HEK293 (cell line): ENCODE data around the gene STPG2.

Source experiments
- SP3 ChIP-seq: fragments of 450-650 bp; formaldehyde crosslinking; IDR thresholded peaks from 2 replicates; pipeline ENCODE4 v1.5.1; 2016; ENCODE audit warnings: missing biosample characterization, missing genetic modification characterization
- ZBTB1 ChIP-seq: fragments of 450-650 bp; formaldehyde crosslinking; IDR thresholded peaks from 2 replicates; pipeline ENCODE4 v1.5.1; 2016; ENCODE audit warnings: missing biosample characterization, missing genetic modification characterization
- ZNF133 ChIP-seq: fragments of 450-650 bp; formaldehyde crosslinking; IDR thresholded peaks from 2 replicates; pipeline ENCODE4 v1.5.1; 2016; ENCODE audit warnings: missing biosample characterization, missing genetic modification characterization
- ZNF138 ChIP-seq: fragments of 450-650 bp; formaldehyde crosslinking; IDR thresholded peaks from 2 replicates; pipeline ENCODE4 v1.5.1; 2016; ENCODE audit warnings: missing biosample characterization, missing genetic modification characterization, borderline replicate concordance
- ZNF169 ChIP-seq: fragments of 450-650 bp; formaldehyde crosslinking; IDR thresholded peaks from 2 replicates; pipeline ENCODE4 v1.5.1; 2016; ENCODE audit warnings: missing biosample characterization, missing genetic modification characterization
- ZNF830 ChIP-seq: fragments of 450-650 bp; IDR thresholded peaks from 2 replicates; pipeline ENCODE4 v1.5.0; 2018; ENCODE audit warnings: missing biosample characterization, missing genetic modification characterization, low read depth, mild to moderate bottlenecking, moderate library complexity
- ZSCAN23 ChIP-seq: fragments of 450-650 bp; formaldehyde crosslinking; IDR thresholded peaks from 2 replicates; pipeline ENCODE4 v1.5.1; 2016; ENCODE audit warnings: missing biosample characterization, missing genetic modification characterization
- TF ChIP-seq, protein P1 (sequence below): fragments of 450-650 bp; formaldehyde crosslinking; IDR thresholded peaks from 2 replicates; pipeline ENCODE4 v1.5.1; 2016; ENCODE audit warnings: missing biosample characterization, missing genetic modification characterization
- TF ChIP-seq, protein P2 (sequence below): fragments of 450-650 bp; formaldehyde crosslinking; IDR thresholded peaks from 2 replicates; pipeline ENCODE4 v1.5.1; 2016; ENCODE audit warnings: missing biosample characterization, missing genetic modification characterization
- TF ChIP-seq, protein P3 (sequence below): fragments of 450-650 bp; formaldehyde crosslinking; IDR thresholded peaks from 2 replicates; pipeline ENCODE4 v1.5.1; 2016; ENCODE audit warnings: missing biosample characterization, missing genetic modification characterization
- TF ChIP-seq, protein P4 (sequence below): fragments of 450-650 bp; formaldehyde crosslinking; IDR thresholded peaks from 2 replicates; pipeline ENCODE4 v1.5.1; 2016; ENCODE audit warnings: missing biosample characterization, missing genetic modification characterization, borderline replicate concordance
- TF ChIP-seq, protein P5 (sequence below): fragments of 450-650 bp; formaldehyde crosslinking; IDR thresholded peaks from 2 replicates; pipeline ENCODE4 v1.5.1; 2016; ENCODE audit warnings: missing biosample characterization, missing genetic modification characterization
- TF ChIP-seq, protein P6 (sequence below): fragments of 450-650 bp; formaldehyde crosslinking; IDR thresholded peaks from 2 replicates; pipeline ENCODE4 v1.5.1; 2016; ENCODE audit warnings: missing biosample characterization, missing genetic modification characterization
- TF ChIP-seq, protein P7 (sequence below): fragments of 450-650 bp; formaldehyde crosslinking; IDR thresholded peaks from 2 replicates; pipeline ENCODE4 v1.5.1; 2016; ENCODE audit warnings: missing biosample characterization, missing genetic modification characterization

DNA sequence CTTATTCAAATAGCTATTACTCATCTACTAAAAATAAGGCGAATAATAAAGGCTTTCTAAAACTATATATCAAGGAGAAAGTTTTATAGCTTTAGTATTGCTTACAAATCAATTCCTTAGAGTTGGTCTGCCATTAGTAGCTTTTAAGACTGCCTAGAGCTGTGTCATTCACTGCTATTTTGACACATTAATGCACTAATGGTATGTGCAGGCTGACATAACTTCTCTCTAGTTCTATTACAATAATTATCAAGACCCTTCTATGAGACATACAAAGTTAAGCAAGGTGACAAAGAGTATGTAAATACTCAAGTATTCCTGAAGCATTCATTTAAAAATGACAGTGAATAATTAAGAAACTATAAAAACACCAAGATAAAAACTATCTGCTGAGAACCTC lies 625.3 kb downstream of the STPG2 start:
- TF ChIP-seq ZNF830 (no peak), ZNF138 (tag by site-specific recombination) (no peak), ZNF169 (tag by site-specific recombination) (no peak), ZSCAN23 (tag by site-specific recombination) (no peak), SP3 (tag by site-specific recombination) (no peak), ZBTB1 (no peak), ZNF133 (tag by site-specific recombination) (no peak)
- TF ChIP-seq, protein P1, sequence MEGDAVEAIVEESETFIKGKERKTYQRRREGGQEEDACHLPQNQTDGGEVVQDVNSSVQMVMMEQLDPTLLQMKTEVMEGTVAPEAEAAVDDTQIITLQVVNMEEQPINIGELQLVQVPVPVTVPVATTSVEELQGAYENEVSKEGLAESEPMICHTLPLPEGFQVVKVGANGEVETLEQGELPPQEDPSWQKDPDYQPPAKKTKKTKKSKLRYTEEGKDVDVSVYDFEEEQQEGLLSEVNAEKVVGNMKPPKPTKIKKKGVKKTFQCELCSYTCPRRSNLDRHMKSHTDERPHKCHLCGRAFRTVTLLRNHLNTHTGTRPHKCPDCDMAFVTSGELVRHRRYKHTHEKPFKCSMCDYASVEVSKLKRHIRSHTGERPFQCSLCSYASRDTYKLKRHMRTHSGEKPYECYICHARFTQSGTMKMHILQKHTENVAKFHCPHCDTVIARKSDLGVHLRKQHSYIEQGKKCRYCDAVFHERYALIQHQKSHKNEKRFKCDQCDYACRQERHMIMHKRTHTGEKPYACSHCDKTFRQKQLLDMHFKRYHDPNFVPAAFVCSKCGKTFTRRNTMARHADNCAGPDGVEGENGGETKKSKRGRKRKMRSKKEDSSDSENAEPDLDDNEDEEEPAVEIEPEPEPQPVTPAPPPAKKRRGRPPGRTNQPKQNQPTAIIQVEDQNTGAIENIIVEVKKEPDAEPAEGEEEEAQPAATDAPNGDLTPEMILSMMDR (tag by site-specific recombination) = no peak
- TF ChIP-seq, protein P2, sequence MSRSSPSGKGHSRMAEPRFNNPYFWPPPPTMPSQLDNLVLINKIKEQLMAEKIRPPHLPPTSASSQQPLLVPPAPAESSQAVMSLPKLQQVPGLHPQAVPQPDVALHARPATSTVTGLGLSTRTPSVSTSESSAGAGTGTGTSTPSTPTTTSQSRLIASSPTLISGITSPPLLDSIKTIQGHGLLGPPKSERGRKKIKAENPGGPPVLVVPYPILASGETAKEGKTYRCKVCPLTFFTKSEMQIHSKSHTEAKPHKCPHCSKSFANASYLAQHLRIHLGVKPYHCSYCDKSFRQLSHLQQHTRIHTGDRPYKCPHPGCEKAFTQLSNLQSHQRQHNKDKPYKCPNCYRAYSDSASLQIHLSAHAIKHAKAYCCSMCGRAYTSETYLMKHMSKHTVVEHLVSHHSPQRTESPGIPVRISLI = no peak
- TF ChIP-seq, protein P3, sequence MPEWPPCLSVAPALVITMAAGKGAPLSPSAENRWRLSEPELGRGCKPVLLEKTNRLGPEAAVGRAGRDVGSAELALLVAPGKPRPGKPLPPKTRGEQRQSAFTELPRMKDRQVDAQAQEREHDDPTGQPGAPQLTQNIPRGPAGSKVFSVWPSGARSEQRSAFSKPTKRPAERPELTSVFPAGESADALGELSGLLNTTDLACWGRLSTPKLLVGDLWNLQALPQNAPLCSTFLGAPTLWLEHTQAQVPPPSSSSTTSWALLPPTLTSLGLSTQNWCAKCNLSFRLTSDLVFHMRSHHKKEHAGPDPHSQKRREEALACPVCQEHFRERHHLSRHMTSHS = no peak
- TF ChIP-seq, protein P4, sequence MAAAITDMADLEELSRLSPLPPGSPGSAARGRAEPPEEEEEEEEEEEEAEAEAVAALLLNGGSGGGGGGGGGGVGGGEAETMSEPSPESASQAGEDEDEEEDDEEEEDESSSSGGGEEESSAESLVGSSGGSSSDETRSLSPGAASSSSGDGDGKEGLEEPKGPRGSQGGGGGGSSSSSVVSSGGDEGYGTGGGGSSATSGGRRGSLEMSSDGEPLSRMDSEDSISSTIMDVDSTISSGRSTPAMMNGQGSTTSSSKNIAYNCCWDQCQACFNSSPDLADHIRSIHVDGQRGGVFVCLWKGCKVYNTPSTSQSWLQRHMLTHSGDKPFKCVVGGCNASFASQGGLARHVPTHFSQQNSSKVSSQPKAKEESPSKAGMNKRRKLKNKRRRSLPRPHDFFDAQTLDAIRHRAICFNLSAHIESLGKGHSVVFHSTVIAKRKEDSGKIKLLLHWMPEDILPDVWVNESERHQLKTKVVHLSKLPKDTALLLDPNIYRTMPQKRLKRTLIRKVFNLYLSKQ (tag by site-specific recombination) = no peak
- TF ChIP-seq, protein P5, sequence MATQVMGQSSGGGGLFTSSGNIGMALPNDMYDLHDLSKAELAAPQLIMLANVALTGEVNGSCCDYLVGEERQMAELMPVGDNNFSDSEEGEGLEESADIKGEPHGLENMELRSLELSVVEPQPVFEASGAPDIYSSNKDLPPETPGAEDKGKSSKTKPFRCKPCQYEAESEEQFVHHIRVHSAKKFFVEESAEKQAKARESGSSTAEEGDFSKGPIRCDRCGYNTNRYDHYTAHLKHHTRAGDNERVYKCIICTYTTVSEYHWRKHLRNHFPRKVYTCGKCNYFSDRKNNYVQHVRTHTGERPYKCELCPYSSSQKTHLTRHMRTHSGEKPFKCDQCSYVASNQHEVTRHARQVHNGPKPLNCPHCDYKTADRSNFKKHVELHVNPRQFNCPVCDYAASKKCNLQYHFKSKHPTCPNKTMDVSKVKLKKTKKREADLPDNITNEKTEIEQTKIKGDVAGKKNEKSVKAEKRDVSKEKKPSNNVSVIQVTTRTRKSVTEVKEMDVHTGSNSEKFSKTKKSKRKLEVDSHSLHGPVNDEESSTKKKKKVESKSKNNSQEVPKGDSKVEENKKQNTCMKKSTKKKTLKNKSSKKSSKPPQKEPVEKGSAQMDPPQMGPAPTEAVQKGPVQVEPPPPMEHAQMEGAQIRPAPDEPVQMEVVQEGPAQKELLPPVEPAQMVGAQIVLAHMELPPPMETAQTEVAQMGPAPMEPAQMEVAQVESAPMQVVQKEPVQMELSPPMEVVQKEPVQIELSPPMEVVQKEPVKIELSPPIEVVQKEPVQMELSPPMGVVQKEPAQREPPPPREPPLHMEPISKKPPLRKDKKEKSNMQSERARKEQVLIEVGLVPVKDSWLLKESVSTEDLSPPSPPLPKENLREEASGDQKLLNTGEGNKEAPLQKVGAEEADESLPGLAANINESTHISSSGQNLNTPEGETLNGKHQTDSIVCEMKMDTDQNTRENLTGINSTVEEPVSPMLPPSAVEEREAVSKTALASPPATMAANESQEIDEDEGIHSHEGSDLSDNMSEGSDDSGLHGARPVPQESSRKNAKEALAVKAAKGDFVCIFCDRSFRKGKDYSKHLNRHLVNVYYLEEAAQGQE (tag by site-specific recombination) = no peak
- TF ChIP-seq, protein P6, sequence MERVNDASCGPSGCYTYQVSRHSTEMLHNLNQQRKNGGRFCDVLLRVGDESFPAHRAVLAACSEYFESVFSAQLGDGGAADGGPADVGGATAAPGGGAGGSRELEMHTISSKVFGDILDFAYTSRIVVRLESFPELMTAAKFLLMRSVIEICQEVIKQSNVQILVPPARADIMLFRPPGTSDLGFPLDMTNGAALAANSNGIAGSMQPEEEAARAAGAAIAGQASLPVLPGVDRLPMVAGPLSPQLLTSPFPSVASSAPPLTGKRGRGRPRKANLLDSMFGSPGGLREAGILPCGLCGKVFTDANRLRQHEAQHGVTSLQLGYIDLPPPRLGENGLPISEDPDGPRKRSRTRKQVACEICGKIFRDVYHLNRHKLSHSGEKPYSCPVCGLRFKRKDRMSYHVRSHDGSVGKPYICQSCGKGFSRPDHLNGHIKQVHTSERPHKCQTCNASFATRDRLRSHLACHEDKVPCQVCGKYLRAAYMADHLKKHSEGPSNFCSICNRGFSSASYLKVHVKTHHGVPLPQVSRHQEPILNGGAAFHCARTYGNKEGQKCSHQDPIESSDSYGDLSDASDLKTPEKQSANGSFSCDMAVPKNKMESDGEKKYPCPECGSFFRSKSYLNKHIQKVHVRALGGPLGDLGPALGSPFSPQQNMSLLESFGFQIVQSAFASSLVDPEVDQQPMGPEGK = no peak
- TF ChIP-seq, protein P7, sequence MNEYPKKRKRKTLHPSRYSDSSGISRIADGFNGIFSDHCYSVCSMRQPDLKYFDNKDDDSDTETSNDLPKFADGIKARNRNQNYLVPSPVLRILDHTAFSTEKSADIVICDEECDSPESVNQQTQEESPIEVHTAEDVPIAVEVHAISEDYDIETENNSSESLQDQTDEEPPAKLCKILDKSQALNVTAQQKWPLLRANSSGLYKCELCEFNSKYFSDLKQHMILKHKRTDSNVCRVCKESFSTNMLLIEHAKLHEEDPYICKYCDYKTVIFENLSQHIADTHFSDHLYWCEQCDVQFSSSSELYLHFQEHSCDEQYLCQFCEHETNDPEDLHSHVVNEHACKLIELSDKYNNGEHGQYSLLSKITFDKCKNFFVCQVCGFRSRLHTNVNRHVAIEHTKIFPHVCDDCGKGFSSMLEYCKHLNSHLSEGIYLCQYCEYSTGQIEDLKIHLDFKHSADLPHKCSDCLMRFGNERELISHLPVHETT (tag by site-specific recombination) = no peak
